Measurements from ENCODE around the gene SEMA5A. TPM values are rescaled to one million over a fixed set of nuclear protein-coding genes. Genes with fewer than 3 reads are reported as not detected.

Gene SEMA5A
- total RNA-seq, 1 donor from 2014 or later = 43.2 TPM

DNA sequence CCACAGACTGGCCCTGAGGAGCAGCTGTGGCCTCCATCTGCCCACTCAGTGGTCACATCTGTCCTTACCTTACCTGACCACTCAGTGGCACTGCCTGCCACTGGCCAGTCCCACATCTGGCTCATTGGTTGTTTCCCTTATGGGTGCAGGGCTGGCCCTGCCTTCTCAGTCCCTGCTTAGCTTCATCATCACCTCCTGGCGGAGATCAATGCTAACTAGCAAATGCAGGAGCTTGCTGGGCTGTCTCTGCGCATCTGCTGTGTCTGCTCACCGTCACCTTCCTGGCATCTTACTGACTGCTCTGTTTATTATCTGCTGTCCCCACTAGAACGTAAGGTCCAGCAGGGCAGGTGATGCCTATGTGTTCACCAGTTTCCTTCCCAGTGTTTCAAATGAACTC, 356.9 kb downstream of the SEMA5A start:
- intact Hi-C loops (cut with micrococcal nuclease) = no loop called here
- TF ChIP-seq, protein P1, sequence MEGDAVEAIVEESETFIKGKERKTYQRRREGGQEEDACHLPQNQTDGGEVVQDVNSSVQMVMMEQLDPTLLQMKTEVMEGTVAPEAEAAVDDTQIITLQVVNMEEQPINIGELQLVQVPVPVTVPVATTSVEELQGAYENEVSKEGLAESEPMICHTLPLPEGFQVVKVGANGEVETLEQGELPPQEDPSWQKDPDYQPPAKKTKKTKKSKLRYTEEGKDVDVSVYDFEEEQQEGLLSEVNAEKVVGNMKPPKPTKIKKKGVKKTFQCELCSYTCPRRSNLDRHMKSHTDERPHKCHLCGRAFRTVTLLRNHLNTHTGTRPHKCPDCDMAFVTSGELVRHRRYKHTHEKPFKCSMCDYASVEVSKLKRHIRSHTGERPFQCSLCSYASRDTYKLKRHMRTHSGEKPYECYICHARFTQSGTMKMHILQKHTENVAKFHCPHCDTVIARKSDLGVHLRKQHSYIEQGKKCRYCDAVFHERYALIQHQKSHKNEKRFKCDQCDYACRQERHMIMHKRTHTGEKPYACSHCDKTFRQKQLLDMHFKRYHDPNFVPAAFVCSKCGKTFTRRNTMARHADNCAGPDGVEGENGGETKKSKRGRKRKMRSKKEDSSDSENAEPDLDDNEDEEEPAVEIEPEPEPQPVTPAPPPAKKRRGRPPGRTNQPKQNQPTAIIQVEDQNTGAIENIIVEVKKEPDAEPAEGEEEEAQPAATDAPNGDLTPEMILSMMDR (IDR thresholded peaks at IDR 0.05; ENCODE audit: borderline replicate concordance) = no peak
- H3K4me1 ChIP-seq = no peaks in the 10 kb centered on the region
- H3K4me3 ChIP-seq = no peak overlapping the region
- no peaks in the 10 kb centered on the region for H3K27me3 ChIP-seq (ENCODE audit: low read depth)
- no peak overlapping the region for H3K27ac ChIP-seq (replicated peaks)
- H3K36me3 ChIP-seq = peaks cover 7% of the 10 kb centered on the region
- DNase-seq = no peak
- H3K9me3 ChIP-seq (replicated peaks) = no peaks in the 10 kb centered on the region

DNA sequence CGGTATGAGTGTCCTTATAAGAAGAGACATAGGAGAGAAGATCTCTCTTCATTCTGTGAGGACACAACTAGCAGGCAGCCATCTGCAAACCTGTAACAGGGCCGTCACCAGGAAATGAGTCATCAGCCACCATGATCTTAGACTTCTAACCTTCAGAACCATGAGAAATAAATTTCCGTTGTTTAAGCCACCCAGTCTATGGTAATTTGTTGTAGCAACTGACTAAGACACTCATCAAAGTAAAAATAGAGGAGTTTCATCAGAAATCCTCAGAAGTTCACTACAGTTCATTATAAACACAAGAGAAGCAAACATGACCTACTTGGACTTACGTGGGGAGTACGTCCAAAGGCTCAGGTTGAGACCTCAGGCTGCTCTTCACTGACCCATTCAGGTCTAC, 357.7 kb downstream of the SEMA5A start:
- no peak for DNase-seq
- H3K27me3 ChIP-seq (ENCODE audit: low read depth) = no peaks in the 10 kb centered on the region
- no peak overlapping the region for H3K4me3 ChIP-seq
- intact Hi-C loops (cut with micrococcal nuclease) = no loop called here
- no peak overlapping the region for H3K27ac ChIP-seq (replicated peaks)
- peaks cover 4% of the 10 kb centered on the region for H3K36me3 ChIP-seq
- no peaks in the 10 kb centered on the region for H3K9me3 ChIP-seq (replicated peaks)
- TF ChIP-seq, protein P1 (IDR thresholded peaks at IDR 0.05; ENCODE audit: borderline replicate concordance) = no peak
- H3K4me1 ChIP-seq = no peaks in the 10 kb centered on the region

DNA sequence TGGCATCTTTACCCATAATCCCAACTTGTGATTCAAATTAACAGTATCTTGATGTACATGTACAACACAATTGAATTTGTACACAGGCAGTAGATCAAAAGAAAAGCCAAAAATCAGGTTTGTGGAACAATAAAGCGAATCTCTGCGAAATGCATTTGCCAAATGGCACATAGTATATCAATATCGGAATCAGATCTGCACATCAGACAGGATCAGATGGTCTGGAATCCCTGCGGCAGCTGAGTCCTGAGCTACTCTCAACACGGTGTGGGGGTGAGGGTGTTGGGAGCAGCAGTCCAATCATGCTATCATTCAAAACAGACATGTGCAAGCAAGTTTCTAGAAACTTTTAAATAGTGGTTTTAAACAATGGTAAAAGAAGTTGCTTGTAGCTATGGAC, 358.3 kb downstream of the SEMA5A start:
- no peak overlapping the region for H3K27ac ChIP-seq (replicated peaks)
- TF ChIP-seq, protein P1 (IDR thresholded peaks at IDR 0.05; ENCODE audit: borderline replicate concordance) = no peak
- H3K36me3 ChIP-seq = no peaks in the 10 kb centered on the region
- H3K27me3 ChIP-seq (ENCODE audit: low read depth) = no peaks in the 10 kb centered on the region
- no peak overlapping the region for H3K4me3 ChIP-seq
- H3K9me3 ChIP-seq (replicated peaks) = no peaks in the 10 kb centered on the region
- no peak for DNase-seq
- intact Hi-C loops (cut with micrococcal nuclease) = no loop called here
- no peaks in the 10 kb centered on the region for H3K4me1 ChIP-seq

DNA sequence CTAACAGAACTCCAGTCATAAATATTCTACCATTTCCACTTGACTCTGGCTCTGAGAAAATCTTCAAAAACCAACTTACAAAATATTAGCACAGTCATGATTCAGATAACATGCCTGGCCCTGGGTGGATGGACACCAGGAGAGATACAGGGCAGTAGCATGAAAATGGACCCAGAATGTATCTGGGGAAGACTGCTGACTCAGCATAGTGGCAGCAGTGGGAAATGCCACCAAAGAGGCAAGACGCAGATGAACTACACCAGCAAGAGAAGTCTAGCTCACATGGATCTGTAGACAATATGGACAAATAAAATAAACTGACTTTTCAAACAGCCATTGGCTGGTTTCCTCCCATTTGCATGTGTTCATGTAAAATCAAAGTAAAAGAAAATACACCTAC, 359.8 kb downstream of the SEMA5A start:
- Histone ChIP-seq H3K4me1 (no peaks in the 10 kb centered on the region), H3K27me3 (ENCODE audit: low read depth) (no peaks in the 10 kb centered on the region), H3K9me3 (replicated peaks) (no peaks in the 10 kb centered on the region), H3K27ac (replicated peaks) (no peak overlapping the region), H3K4me3 (no peak overlapping the region), H3K36me3 (no peaks in the 10 kb centered on the region)
- intact Hi-C loops (cut with micrococcal nuclease) = no loop called here
- no peak for DNase-seq
- TF ChIP-seq, protein P1 (IDR thresholded peaks at IDR 0.05; ENCODE audit: borderline replicate concordance) = no peak

DNA sequence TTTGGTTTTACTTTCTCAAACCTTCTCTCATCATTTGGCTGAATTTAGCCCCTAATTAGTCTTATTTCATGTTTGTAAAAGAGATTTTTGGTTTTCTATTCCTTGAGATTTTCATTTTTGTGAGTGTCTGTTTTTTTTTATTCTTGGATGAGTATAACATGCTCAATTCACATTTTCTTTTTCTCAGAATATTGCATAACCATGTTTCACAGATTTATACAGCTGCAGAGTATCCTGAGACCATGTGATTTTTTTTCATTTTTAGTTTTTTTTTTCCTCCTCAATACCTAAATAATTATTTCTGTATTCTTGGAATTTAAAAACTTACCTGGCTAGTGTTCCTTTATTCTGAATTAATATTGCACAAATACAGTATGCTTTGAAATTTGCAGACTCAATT, 361.9 kb downstream of the SEMA5A start:
- no peaks in the 10 kb centered on the region for H3K4me1 ChIP-seq
- TF ChIP-seq, protein P1 (IDR thresholded peaks at IDR 0.05; ENCODE audit: borderline replicate concordance) = no peak
- no peak for DNase-seq
- H3K9me3 ChIP-seq (replicated peaks) = no peaks in the 10 kb centered on the region
- H3K27ac ChIP-seq (replicated peaks) = no peak overlapping the region
- intact Hi-C loops (cut with micrococcal nuclease) = no loop called here
- H3K4me3 ChIP-seq = no peak overlapping the region
- no peaks in the 10 kb centered on the region for H3K27me3 ChIP-seq (ENCODE audit: low read depth)
- H3K36me3 ChIP-seq = no peaks in the 10 kb centered on the region
